Midbrain (tissue), 1 donor: Measurements from ENCODE around the gene SPOCK1.
"Not testable (repeated sequence)": the region's sequence is repeated elsewhere in the genome, so short reads cannot be mapped to it uniquely, and the experiment has no call there.

ENCODE experiments used
- DNase-seq: peaks from one replicate; lab custom pipeline; 2025; lab: John Stamatoyannopoulos, UW

The SPOCK1 gene

GRCh38 chr5:137264573-137264972, 234.6 kb downstream of the SPOCK1 start:
- no peak for DNase-seq

- no peak for DNase-seq
Measured at GRCh38 chr5:137264041-137264440, 235.1 kb downstream of the SPOCK1 start.

- DNase-seq: no peak
Measured at GRCh38 chr5:137263371-137264005, 235.6 kb downstream of the SPOCK1 start.

GRCh38 chr5:137262818-137263217, 236.3 kb downstream of the SPOCK1 start:
- no peak for DNase-seq

GRCh38 chr5:137260820-137261695, 238.1 kb downstream of the SPOCK1 start:
- no peak for DNase-seq

GRCh38 chr5:137259115-137259514, 240.0 kb downstream of the SPOCK1 start:
- not testable (repeated sequence) for DNase-seq

GRCh38 chr5:137254119-137255090, 244.7 kb downstream of the SPOCK1 start:
- DNase-seq: peak; percentile 75

GRCh38 chr5:137252512-137252911, 246.6 kb downstream of the SPOCK1 start:
- DNase-seq: no peak

GRCh38 chr5:137250421-137250820, 248.7 kb downstream of the SPOCK1 start:
- no peak for DNase-seq

GRCh38 chr5:137248527-137248926, 250.6 kb downstream of the SPOCK1 start:
- no peak for DNase-seq

- no peak for DNase-seq
Measured at GRCh38 chr5:137245438-137245837, 253.7 kb downstream of the SPOCK1 start.

GRCh38 chr5:137240285-137240684, 258.8 kb downstream of the SPOCK1 start:
- DNase-seq: no peak

GRCh38 chr5:137236849-137237507, 262.1 kb downstream of the SPOCK1 start:
- DNase-seq: no peak

GRCh38 chr5:137236252-137236651, 262.9 kb downstream of the SPOCK1 start:
- DNase-seq: no peak

GRCh38 chr5:137234973-137235943, 263.9 kb downstream of the SPOCK1 start:
- no peak for DNase-seq

GRCh38 chr5:137233726-137234125, 265.4 kb downstream of the SPOCK1 start:
- DNase-seq: no peak

GRCh38 chr5:137233304-137233703, 265.8 kb downstream of the SPOCK1 start:
- DNase-seq: not testable (repeated sequence)

- DNase-seq: no peak
Measured at GRCh38 chr5:137231540-137231939, 267.6 kb downstream of the SPOCK1 start.

GRCh38 chr5:137228816-137229215, 270.3 kb downstream of the SPOCK1 start:
- DNase-seq: no peak

- no peak for DNase-seq
Measured at GRCh38 chr5:137226081-137226480, 273.0 kb downstream of the SPOCK1 start.
